Suppressor macrophage treated with lipopolysaccharide for 4 hours (primary cell): Measurements from ENCODE around the gene UBA3.

Experiments used
- DNase-seq: peaks from one replicate; pipeline ENCODE4 v3.0.0-alpha.2; 2020

UBA3 gene

GRCh38 chr3:69097407-69098086, 17.4 kb upstream of the UBA3 start:
- DNase-seq = no peak

- no peak for DNase-seq
Measured at GRCh38 chr3:69096299-69096698, 16.1 kb upstream of the UBA3 start.

- DNase-seq = no peak
Measured at GRCh38 chr3:69095636-69096035, 15.5 kb upstream of the UBA3 start.

GRCh38 chr3:69094467-69095205, 14.5 kb upstream of the UBA3 start:
- peak; percentile 63 for DNase-seq

- peak; percentile 50 for DNase-seq
Measured at GRCh38 chr3:69092030-69092516, 11.9 kb upstream of the UBA3 start.

- no peak for DNase-seq
Measured at GRCh38 chr3:69091389-69092029, 11.3 kb upstream of the UBA3 start.

GRCh38 chr3:69090021-69090420, 9.9 kb upstream of the UBA3 start:
- no peak for DNase-seq

- DNase-seq = peak; percentile 55
Measured at GRCh38 chr3:69088063-69088462, 7.9 kb upstream of the UBA3 start.

GRCh38 chr3:69087030-69087791, 7.0 kb upstream of the UBA3 start:
- DNase-seq = no peak

GRCh38 chr3:69085833-69086722, 5.9 kb upstream of the UBA3 start:
- DNase-seq = peak; percentile 81

- peak; percentile 33 for DNase-seq
Measured at GRCh38 chr3:69085168-69085832, 5.1 kb upstream of the UBA3 start.

- DNase-seq = peak; percentile 97
Measured at GRCh38 chr3:69084326-69085167, 4.4 kb upstream of the UBA3 start, which contains the start of gene ARL6IP5. Gene ARL6IP5, plus strand, starts transcription at chr3:69084937. Its CDS starts 111 bp downstream, at chr3:69085048.

- DNase-seq = peak; percentile 96
Measured at GRCh38 chr3:69082805-69083204, 2.6 kb upstream of the UBA3 start.

GRCh38 chr3:69082361-69082760, 2.2 kb upstream of the UBA3 start:
- no peak for DNase-seq

- no peak for DNase-seq
Measured at GRCh38 chr3:69081583-69082262, 1.6 kb upstream of the UBA3 start.

- DNase-seq = no peak
Measured at GRCh38 chr3:69079269-69080159, 651 bp downstream of the UBA3 start.

- no peak for DNase-seq
Measured at GRCh38 chr3:69072928-69073327, 7.2 kb downstream of the UBA3 start.

GRCh38 chr3:69066121-69066520, 14.0 kb downstream of the UBA3 start:
- no peak for DNase-seq
